ENCODE results near the gene C1QTNF12.
"Not testable (repeated sequence)": the region's sequence is repeated elsewhere in the genome, so short reads cannot be mapped to it uniquely, and the experiment has no call there.

C1QTNF12 gene

GRCh38 chr1:1198423-1199140 lies 47.9 kb downstream of the C1QTNF12 start:
- H3K9me3 ChIP-seq (ENCODE audit: control insufficient read depth, low read length): no peaks in the 10 kb centered on the region
- no peaks in the 10 kb centered on the region for H3K4me1 ChIP-seq (ENCODE audit: control insufficient read depth, insufficient read depth, low read length, poor library complexity, severe bottlenecking)
- H3K27ac ChIP-seq (ENCODE audit: low read depth, low read length, severe bottlenecking): no peak overlapping the region
- 86 to 90% methylated on average over 15 to 16 of the region's 23 CpGs for WGBS, 2 experiments (ENCODE audit: insufficient coverage in 2 of 2)
- no peak overlapping the region for H3K4me3 ChIP-seq (ENCODE audit: extremely low read depth, insufficient read depth, low read length, poor library complexity, severe bottlenecking)
- H3K36me3 ChIP-seq (ENCODE audit: control insufficient read depth, insufficient read depth, low read length): no peaks in the 10 kb centered on the region

DNA sequence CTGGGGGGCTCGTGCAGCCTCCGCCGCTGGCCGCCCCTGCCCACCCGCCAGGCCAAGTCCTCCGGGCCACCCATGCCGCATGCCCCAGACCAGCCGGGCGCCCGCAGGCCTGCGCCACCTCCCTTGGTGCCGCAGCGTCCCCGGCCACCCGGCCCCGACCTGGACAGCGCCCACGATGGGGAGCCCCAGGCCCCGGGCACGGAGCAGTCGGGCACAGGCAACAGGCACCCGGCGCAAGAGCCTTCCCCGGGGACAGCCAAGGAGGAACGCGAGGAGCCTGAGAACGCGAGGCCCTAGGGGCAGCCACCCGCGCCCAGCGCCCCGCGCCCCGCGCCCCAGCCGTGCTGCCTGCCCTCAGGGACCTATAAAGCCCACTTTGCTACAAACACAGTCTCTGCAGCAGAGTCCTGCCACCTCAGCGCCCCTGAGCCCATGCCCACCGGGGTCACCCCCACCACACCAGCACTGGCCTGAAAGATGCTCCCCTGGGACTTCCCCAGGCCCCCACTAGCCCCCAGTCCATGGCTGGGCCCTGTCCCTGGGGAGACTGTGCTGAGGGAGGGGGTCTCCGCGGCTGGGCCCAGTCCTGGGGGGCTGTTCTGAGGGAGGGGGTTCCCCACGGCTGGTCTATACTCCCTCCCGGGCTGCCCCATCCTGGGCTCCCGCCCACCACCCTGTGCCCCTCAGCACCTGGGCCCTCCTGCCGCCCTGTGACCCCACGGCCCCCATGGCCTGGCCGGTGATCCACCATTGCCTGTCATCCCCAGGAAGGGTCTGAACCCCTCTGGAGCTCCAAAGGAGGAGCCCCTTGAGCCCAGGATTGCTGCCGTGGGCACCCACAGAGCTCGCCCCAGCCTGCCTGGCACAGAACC lies 48.7 kb downstream of the C1QTNF12 start:
- no peak overlapping the region for H3K27ac ChIP-seq (ENCODE audit: low read depth, low read length, severe bottlenecking)
- H3K36me3 ChIP-seq (ENCODE audit: control insufficient read depth, insufficient read depth, low read length): no peaks in the 10 kb centered on the region
- H3K4me1 ChIP-seq (ENCODE audit: control insufficient read depth, insufficient read depth, low read length, poor library complexity, severe bottlenecking): no peaks in the 10 kb centered on the region
- no peak overlapping the region for H3K4me3 ChIP-seq (ENCODE audit: extremely low read depth, insufficient read depth, low read length, poor library complexity, severe bottlenecking)
- no peaks in the 10 kb centered on the region for H3K9me3 ChIP-seq (ENCODE audit: control insufficient read depth, low read length)
- 95 to 96% methylated on average over 42 to 44 of the region's 48 CpGs for WGBS, 2 experiments (ENCODE audit: insufficient coverage in 2 of 2)

- WGBS, 2 experiments (ENCODE audit: insufficient coverage in 2 of 2): 90% methylated on average over 6 of the region's 8 CpGs; no CpG with 5 or more reads in 1 of the 2 experiments
- Histone ChIP-seq H3K4me3 (ENCODE audit: extremely low read depth, insufficient read depth, low read length, poor library complexity, severe bottlenecking) (no peak overlapping the region), H3K9me3 (ENCODE audit: control insufficient read depth, low read length) (no peaks in the 10 kb centered on the region), H3K27ac (ENCODE audit: low read depth, low read length, severe bottlenecking) (no peak overlapping the region), H3K36me3 (ENCODE audit: control insufficient read depth, insufficient read depth, low read length) (no peaks in the 10 kb centered on the region), H3K4me1 (ENCODE audit: control insufficient read depth, insufficient read depth, low read length, poor library complexity, severe bottlenecking) (no peaks in the 10 kb centered on the region)
Measured at GRCh38 chr1:1197188-1197500, 49.4 kb downstream of the C1QTNF12 start.

DNA sequence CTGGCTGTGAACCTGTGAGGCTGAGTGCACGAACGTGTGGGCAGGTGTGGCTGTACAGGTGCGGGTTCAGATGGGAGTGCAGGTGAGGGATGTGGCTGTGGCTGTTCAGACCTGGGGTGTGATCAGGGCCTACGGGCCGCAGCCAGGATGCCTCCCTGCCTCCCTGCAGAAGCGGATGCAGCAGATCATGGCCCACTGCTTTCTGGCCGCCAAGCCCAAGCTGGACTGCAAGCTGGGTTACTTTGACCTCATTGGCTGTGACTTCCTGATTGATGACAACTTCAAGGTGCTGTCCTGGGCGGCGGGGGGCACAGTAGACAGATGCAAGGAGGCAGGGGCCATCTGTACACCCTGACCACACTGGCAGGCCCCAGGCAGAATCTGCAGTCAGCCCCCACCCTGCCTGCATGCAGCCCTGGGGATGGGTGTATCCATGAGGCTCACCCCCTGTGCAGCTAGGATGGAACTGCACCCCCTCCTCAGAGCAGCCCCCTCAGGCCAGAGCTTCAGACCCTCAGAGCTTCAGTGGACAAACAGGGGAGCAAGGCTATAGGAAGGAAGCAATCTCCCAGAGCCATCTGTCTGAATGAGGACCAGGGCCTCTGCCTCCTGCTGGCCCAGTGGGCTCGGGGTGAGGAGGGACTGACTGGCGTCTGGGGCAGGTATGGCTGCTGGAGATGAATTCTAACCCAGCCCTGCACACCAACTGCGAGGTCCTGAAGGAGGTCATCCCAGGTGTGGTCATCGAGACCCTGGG lies 49.9 kb downstream of the C1QTNF12 start:
- H3K27ac ChIP-seq (ENCODE audit: low read depth, low read length, severe bottlenecking): no peak overlapping the region
- no peaks in the 10 kb centered on the region for H3K4me1 ChIP-seq (ENCODE audit: control insufficient read depth, insufficient read depth, low read length, poor library complexity, severe bottlenecking)
- peaks cover 5% of the 10 kb centered on the region for H3K9me3 ChIP-seq (ENCODE audit: control insufficient read depth, low read length)
- H3K36me3 ChIP-seq (ENCODE audit: control insufficient read depth, insufficient read depth, low read length): no peaks in the 10 kb centered on the region
- 84 to 88% methylated on average over 11 to 13 of the region's 13 CpGs for WGBS, 2 experiments (ENCODE audit: insufficient coverage in 2 of 2)
- H3K4me3 ChIP-seq (ENCODE audit: extremely low read depth, insufficient read depth, low read length, poor library complexity, severe bottlenecking): no peak overlapping the region

- H3K4me1 ChIP-seq (ENCODE audit: control insufficient read depth, insufficient read depth, low read length, poor library complexity, severe bottlenecking); H3K27ac ChIP-seq (ENCODE audit: low read depth, low read length, severe bottlenecking); H3K36me3 ChIP-seq (ENCODE audit: control insufficient read depth, insufficient read depth, low read length); H3K4me3 ChIP-seq (ENCODE audit: extremely low read depth, insufficient read depth, low read length, poor library complexity, severe bottlenecking): not testable (repeated sequence)
- H3K9me3 ChIP-seq (ENCODE audit: control insufficient read depth, low read length): peaks cover 11% of the 10 kb centered on the region
- WGBS, 2 experiments (ENCODE audit: insufficient coverage in 2 of 2): 94 to 98% methylated on average over 5 of the region's 6 CpGs
Measured at GRCh38 chr1:1195726-1196125, 50.8 kb downstream of the C1QTNF12 start.

GRCh38 chr1:1194723-1195122 lies 51.8 kb downstream of the C1QTNF12 start:
- no peak overlapping the region for H3K4me3 ChIP-seq (ENCODE audit: extremely low read depth, insufficient read depth, low read length, poor library complexity, severe bottlenecking)
- H3K27ac ChIP-seq (ENCODE audit: low read depth, low read length, severe bottlenecking): no peak overlapping the region
- no peaks in the 10 kb centered on the region for H3K36me3 ChIP-seq (ENCODE audit: control insufficient read depth, insufficient read depth, low read length)
- WGBS, 2 experiments (ENCODE audit: insufficient coverage in 2 of 2): 67 to 100% methylated on average over 2 of the region's 3 CpGs
- H3K4me1 ChIP-seq (ENCODE audit: control insufficient read depth, insufficient read depth, low read length, poor library complexity, severe bottlenecking): no peaks in the 10 kb centered on the region
- H3K9me3 ChIP-seq (ENCODE audit: control insufficient read depth, low read length): peaks cover 11% of the 10 kb centered on the region

Measured in mesodermal cell (in vitro differentiated cells).